GM12878 (cell line): ENCODE results near the gene COX6A1.

Source experiments
- EP300 ChIP-seq, 2 experiments: fragments of 150-350 bp in 1 of 2; IDR thresholded peaks; 2 replicates each; pipeline ENCODE4 v1.6.1; 2011 to 2012; ENCODE audit warnings: low read depth in 2 of 2, low read length in 2 of 2, borderline replicate concordance in 1 of 2, improper control_type of control experiment in 1 of 2, inconsistent platforms in 1 of 2; ENCODE audit not compliant: control insufficient read depth in 1 of 2
- HDAC2 ChIP-seq: fragments of 200-600 bp; sonication (generic); IDR thresholded peaks from 2 replicates; pipeline ENCODE4 v1.6.1; 2017
- KLF5 ChIP-seq: fragments of 450-650 bp; IDR thresholded peaks from 2 replicates; pipeline ENCODE4 v1.6.1; 2014; ENCODE audit warnings: mild to moderate bottlenecking; ENCODE audit not compliant: partially characterized antibody
- POLR2A ChIP-seq: IDR thresholded peaks from 2 replicates; pipeline ENCODE4 v1.6.1; 2011; ENCODE audit warnings: low read depth, mild to moderate bottlenecking, low read length
- RBBP5 ChIP-seq: fragments of 200-600 bp; sonication (generic); conservative IDR thresholded peaks from 2 replicates; pipeline ENCODE4 v1.6.1; 2016
- RFX5 ChIP-seq: IDR thresholded peaks from 2 replicates; pipeline ENCODE4 v1.6.1; 2011; ENCODE audit warnings: low read depth, low read length, improper control_type of control experiment
- TAF1 ChIP-seq: IDR thresholded peaks from 2 replicates; pipeline ENCODE4 v1.6.1; 2011; ENCODE audit warnings: mild to moderate bottlenecking, low read depth, low read length, borderline replicate concordance
- TCF12 ChIP-seq: IDR thresholded peaks from 2 replicates; pipeline ENCODE4 v1.6.1; 2011; ENCODE audit warnings: low read depth, mild to moderate bottlenecking, low read length
- ZNF24 ChIP-seq: fragments of 450-650 bp; IDR thresholded peaks from 2 replicates; pipeline ENCODE4 v1.6.1; 2017; ENCODE audit warnings: antibody characterized with exemption, mild to moderate bottlenecking
- TF ChIP-seq, protein P1 (sequence below): IDR thresholded peaks from 2 replicates; pipeline ENCODE4 v1.6.1; 2012; ENCODE audit warnings: low read depth, low read length, improper control_type of control experiment
- TF ChIP-seq, protein P2 (sequence below), 3 experiments: IDR thresholded peaks in 2 of 3; conservative IDR thresholded peaks in 1 of 3; 2 replicates each; pipeline ENCODE4 v1.5.1; 2011; ENCODE audit warnings: low read depth in 3 of 3, low read length in 3 of 3, mild to moderate bottlenecking in 3 of 3, control low read depth in 2 of 3, moderate library complexity in 2 of 3, inconsistent platforms in 1 of 3, mixed read lengths in 1 of 3; ENCODE audit not compliant: control insufficient read depth in 2 of 3, insufficient read depth in 1 of 3; ENCODE audit errors: extremely low read depth in 1 of 3
- TF ChIP-seq, protein P3 (sequence below): fragments of 450-650 bp; IDR thresholded peaks from 2 replicates; pipeline ENCODE4 v1.6.1; 2017; ENCODE audit warnings: mild to moderate bottlenecking
- TF ChIP-seq, protein P4 (sequence below): IDR thresholded peaks from 2 replicates; pipeline ENCODE4 v1.6.1; 2012; ENCODE audit warnings: mild to moderate bottlenecking, low read depth, low read length
- TF ChIP-seq, protein P5 (sequence below): IDR thresholded peaks from 2 replicates; pipeline ENCODE4 v1.6.1; 2011; ENCODE audit warnings: mild to moderate bottlenecking, low read depth, low read length, moderate library complexity; ENCODE audit not compliant: insufficient replicate concordance

DNA sequence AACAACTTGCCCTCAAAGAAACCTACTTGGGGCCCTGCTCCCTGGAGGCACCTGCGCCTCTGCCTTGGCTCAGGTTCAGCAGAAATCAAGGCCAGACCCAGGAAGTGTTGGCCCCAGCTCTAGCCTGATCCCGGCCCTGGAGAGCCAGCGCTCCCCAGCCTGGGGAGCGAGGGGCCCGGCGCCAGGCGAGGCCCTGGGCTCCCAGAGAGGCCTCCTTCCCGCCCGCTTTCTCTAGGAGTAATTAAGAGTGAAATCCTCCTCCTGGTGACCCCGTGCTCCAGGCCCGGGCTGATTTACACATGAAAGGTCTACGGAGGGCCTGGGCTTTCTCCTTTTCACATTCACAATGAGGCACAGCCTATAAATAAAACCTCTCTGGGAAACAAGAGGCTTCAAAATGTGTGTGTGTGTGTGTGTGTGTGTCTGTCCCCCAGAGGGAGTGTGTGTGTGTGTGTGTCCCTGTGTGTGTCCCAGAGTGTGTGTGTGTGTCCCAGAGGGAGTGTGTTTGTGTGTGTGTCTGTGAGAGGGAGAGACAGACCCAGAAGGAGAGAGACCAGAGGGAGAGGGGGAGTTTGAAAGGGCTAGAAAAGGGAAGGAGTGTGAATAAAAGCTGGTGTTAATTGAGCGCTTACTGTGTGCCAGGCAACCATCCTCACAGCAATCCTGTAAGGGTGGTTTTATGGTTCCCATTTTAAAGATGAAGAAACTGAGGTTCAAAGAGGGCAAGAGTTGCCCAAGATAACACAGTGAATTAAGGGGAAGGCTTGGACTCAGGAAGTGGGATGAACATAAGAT, 23.8 kb upstream of the COX6A1 start:
- TF ChIP-seq EP300 (IDR thresholded peaks at IDR 0.05; ENCODE audit: borderline replicate concordance in 1 of 2, control insufficient read depth in 1 of 2, low read depth in 2 of 2, low read length in 2 of 2) (no peak), KLF5 (no peak), TAF1 (no peak), RFX5 (no peak), POLR2A (no peak), RBBP5 (no peak), ZNF24 (no peak), TCF12 (no peak), HDAC2 (no peak)
- TF ChIP-seq, protein P1, sequence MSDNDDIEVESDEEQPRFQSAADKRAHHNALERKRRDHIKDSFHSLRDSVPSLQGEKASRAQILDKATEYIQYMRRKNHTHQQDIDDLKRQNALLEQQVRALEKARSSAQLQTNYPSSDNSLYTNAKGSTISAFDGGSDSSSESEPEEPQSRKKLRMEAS, result no peak
- TF ChIP-seq, protein P2, sequence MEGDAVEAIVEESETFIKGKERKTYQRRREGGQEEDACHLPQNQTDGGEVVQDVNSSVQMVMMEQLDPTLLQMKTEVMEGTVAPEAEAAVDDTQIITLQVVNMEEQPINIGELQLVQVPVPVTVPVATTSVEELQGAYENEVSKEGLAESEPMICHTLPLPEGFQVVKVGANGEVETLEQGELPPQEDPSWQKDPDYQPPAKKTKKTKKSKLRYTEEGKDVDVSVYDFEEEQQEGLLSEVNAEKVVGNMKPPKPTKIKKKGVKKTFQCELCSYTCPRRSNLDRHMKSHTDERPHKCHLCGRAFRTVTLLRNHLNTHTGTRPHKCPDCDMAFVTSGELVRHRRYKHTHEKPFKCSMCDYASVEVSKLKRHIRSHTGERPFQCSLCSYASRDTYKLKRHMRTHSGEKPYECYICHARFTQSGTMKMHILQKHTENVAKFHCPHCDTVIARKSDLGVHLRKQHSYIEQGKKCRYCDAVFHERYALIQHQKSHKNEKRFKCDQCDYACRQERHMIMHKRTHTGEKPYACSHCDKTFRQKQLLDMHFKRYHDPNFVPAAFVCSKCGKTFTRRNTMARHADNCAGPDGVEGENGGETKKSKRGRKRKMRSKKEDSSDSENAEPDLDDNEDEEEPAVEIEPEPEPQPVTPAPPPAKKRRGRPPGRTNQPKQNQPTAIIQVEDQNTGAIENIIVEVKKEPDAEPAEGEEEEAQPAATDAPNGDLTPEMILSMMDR (IDR thresholded peaks at IDR 0.05 in 2 of 3, conservative IDR thresholded peaks at IDR 0.05 in 1 of 3; ENCODE audit: control insufficient read depth in 2 of 3, extremely low read depth in 1 of 3, insufficient read depth in 1 of 3, low read depth in 3 of 3, low read length in 3 of 3), result no peak
- TF ChIP-seq, protein P3, sequence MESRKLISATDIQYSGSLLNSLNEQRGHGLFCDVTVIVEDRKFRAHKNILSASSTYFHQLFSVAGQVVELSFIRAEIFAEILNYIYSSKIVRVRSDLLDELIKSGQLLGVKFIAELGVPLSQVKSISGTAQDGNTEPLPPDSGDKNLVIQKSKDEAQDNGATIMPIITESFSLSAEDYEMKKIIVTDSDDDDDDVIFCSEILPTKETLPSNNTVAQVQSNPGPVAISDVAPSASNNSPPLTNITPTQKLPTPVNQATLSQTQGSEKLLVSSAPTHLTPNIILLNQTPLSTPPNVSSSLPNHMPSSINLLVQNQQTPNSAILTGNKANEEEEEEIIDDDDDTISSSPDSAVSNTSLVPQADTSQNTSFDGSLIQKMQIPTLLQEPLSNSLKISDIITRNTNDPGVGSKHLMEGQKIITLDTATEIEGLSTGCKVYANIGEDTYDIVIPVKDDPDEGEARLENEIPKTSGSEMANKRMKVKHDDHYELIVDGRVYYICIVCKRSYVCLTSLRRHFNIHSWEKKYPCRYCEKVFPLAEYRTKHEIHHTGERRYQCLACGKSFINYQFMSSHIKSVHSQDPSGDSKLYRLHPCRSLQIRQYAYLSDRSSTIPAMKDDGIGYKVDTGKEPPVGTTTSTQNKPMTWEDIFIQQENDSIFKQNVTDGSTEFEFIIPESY, result no peak
- TF ChIP-seq, protein P4, sequence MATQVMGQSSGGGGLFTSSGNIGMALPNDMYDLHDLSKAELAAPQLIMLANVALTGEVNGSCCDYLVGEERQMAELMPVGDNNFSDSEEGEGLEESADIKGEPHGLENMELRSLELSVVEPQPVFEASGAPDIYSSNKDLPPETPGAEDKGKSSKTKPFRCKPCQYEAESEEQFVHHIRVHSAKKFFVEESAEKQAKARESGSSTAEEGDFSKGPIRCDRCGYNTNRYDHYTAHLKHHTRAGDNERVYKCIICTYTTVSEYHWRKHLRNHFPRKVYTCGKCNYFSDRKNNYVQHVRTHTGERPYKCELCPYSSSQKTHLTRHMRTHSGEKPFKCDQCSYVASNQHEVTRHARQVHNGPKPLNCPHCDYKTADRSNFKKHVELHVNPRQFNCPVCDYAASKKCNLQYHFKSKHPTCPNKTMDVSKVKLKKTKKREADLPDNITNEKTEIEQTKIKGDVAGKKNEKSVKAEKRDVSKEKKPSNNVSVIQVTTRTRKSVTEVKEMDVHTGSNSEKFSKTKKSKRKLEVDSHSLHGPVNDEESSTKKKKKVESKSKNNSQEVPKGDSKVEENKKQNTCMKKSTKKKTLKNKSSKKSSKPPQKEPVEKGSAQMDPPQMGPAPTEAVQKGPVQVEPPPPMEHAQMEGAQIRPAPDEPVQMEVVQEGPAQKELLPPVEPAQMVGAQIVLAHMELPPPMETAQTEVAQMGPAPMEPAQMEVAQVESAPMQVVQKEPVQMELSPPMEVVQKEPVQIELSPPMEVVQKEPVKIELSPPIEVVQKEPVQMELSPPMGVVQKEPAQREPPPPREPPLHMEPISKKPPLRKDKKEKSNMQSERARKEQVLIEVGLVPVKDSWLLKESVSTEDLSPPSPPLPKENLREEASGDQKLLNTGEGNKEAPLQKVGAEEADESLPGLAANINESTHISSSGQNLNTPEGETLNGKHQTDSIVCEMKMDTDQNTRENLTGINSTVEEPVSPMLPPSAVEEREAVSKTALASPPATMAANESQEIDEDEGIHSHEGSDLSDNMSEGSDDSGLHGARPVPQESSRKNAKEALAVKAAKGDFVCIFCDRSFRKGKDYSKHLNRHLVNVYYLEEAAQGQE, result no peak
- TF ChIP-seq, protein P5, sequence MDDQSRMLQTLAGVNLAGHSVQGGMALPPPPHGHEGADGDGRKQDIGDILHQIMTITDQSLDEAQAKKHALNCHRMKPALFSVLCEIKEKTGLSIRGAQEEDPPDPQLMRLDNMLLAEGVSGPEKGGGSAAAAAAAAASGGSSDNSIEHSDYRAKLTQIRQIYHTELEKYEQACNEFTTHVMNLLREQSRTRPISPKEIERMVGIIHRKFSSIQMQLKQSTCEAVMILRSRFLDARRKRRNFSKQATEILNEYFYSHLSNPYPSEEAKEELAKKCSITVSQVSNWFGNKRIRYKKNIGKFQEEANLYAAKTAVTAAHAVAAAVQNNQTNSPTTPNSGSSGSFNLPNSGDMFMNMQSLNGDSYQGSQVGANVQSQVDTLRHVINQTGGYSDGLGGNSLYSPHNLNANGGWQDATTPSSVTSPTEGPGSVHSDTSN, result no peak
